HG02571 (cell line): ENCODE results near the gene SUPT4H1.
"Not testable (repeated sequence)": the region's sequence is repeated elsewhere in the genome, so short reads cannot be mapped to it uniquely, and the experiment has no call there.

Source experiments
- ATAC-seq: cut with Tn5 transposase; IDR thresholded peaks from one replicate; pipeline ENCODE4 v1.9.1; 2021; ENCODE audit warnings: mild to moderate bottlenecking, moderate library complexity; ENCODE audit not compliant: unreplicated experiment

SUPT4H1 gene

DNA sequence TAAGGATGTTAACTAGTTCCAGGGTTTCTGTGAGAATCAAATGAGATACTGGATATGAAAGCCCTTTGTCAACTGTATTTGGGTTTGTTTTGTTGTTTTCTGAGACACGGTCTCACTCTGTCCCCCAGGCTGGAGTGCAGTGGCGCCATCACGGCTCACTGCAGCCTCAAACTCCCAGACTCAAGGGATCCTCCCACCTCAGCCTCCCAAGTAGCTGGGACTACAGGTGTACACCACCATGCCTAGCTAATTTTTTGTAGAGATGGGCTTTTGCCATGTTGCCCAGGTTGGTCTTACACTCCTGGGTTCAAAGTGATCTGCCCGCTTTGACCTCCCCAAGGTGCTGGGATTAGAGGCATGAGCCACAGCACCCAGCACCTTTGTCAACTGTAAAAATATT lies 8.9 kb downstream of the SUPT4H1 start:
- ATAC-seq, result no peak

DNA sequence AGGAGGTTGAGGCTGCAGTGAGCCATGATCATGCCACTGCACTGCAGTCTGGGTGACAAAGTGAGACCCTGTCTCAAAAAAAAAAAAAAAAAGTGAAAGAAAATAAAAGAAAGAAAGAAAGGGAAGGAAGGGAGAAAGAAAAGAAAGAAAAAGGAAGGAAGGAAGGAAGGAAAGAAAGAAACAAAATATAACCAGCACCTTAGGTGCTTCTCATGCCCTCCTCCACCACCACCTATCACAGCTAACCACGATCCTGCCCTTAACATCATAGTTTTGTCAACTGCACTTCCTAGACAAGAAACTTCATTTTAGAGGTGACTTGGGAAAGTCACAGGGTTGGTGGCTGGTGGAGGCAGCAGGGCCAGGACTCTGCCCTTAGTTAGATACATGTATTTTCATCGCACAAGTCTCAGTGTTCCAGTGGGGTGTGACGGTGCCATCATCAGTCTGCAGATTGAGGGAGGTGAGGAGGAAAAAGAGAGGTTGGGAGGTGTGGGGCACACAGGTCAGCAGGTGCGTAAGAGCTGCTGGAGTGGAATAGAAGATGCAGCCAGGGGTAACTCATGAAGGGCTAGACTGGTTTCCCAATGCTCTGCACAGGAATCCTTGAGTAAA lies 10.0 kb downstream of the SUPT4H1 start:
- no peak for ATAC-seq

DNA sequence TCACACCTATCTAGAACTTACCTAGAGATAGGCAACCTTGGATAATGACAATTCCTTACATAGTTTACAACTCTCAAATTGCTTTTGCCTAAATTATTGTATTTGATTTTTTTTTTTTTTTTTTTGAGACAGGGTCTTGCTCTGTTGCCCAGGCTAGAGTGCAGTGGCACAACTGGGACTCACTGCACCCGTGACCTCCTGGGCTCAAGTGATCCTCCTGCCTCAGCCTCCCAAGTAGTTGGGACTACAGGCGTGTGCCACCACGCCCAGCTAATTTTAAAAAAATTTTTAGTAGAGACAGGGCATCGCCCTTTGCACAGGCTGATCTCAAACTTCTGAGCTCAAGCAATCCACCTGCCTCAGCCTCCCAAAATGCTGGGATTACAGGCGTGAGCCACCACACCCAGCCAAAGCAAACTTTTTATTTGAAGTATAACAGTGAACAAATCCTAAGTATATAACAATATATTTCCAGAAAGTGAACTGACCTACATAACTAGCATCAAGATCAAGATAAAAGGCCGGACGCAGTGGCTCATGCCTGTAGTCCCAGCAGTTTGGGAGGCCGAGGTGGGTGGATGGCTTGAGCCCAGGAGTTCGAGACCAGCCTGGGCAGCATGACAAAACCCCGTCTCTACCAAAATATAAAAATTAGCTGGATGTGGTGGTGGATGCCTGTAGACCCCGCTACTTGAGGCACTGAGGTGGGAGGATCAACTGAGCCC lies 10.7 kb downstream of the SUPT4H1 start:
- not testable (repeated sequence) for ATAC-seq

DNA sequence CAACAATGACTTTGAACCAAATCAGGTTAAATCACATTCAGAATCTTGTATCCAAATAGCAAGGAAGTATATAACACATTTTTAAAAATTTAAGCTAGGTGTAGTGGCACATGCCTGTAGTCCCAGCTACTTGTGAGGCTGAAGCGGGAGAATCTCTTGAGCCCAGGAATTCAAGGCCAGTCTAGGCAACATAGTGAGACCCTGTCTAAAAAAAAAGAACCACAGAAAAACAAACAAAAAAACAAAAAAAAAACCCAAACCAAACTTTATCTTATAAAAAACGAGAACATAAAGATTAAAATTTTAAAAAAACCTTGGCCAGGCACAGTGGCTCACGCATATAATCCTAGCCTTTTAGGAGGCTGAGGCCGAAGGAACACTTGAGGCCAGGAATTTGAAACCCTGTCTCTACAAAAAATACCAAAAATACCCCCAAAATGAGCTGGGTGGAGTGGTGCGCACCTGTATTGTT lies 11.6 kb downstream of the SUPT4H1 start:
- no peak for ATAC-seq

DNA sequence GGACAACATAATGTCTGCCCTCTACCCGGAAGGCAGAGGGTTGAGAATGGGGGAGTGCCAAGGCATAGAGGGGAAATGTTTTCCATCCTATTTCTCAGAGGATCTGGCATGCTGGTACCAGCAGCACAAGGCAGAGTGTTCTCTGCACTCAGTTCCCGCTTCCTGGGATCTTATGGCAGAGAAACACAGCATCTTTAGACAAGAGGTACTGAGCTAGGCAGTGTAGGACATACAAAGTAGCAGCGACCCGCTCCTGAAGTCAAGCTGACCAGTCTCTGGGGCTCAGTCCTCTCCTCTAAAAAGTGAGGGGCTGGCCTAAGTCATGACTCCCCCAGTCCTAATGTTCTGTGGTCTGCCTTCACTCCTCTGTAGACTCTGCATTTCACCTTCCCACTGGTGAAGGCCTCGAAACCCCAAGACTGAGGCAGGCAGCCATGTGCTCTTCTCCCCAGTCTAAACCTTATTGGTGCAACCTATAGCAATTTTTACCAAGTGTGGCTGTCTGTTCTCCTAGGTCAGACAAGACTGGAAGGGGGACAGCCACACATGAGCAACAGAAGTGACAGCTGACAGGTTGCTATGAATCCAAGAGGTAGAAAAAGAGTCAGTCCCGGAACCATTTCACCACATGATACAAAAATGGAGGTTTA lies 12.1 kb downstream of the SUPT4H1 start:
- ATAC-seq, result no peak

DNA sequence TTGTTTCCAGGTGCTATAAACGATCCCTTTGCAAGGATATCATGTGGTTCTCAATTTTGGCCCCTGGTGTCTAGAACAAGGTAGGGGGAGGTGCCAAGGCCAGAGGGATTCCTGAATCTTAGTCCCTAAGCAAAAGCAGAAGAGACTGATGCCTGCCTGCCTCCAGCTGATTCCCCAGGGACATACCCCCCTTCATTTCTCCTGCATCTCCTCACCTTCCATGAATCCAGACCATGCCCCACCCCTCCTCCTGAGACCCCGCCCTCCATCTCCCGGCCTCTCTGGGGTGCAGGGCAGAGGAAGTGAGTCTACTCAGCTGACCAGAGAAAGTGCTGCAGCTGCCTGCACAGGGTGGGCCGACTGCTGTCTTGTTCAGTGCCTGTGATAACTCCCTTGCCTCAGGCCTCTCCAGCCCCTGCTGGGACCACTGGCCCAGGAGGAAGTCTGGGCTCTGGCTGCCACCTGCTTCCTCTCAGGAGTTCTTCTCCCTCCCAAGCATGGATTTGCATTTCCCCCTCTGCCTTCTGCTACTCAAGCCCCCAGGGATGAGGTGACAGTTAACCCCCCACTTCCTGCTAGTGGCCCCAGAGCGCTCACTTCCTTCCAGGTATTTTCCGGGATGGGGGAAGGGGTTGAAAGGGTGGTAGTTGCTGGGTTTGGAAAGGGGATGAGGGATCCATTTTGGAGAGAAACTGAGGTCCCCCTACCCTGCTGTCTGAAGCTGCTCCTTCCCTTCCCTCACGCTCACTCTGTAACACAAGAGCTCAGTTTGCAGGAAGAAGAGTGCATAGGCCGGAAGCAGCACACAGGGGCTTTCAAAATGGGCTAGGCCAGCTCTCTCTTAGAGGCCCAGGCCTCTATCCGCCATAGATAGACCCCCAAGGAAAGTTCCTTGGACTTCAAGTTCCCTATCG lies 12.9 kb downstream of the SUPT4H1 start:
- peak; percentile 32 for ATAC-seq

DNA sequence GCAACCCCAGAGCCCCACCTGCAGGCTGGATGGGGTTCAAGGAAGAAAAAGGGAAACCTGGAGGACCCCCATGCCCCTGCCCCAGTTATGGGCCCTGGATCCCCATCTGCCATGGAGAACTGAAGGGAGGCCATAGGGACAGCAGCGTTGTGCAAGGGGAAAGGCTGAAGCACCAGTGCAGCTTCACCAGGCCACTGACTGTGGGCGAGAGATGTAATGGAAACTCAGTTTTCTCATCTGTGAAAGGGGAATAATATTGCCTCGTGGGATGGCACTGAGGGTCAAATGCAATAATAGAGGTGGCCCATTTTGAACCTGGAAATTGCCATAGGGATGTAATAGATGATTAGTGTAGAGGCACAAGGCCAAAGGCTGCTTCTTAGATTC lies 13.6 kb downstream of the SUPT4H1 start:
- ATAC-seq, result peak; percentile 1

DNA sequence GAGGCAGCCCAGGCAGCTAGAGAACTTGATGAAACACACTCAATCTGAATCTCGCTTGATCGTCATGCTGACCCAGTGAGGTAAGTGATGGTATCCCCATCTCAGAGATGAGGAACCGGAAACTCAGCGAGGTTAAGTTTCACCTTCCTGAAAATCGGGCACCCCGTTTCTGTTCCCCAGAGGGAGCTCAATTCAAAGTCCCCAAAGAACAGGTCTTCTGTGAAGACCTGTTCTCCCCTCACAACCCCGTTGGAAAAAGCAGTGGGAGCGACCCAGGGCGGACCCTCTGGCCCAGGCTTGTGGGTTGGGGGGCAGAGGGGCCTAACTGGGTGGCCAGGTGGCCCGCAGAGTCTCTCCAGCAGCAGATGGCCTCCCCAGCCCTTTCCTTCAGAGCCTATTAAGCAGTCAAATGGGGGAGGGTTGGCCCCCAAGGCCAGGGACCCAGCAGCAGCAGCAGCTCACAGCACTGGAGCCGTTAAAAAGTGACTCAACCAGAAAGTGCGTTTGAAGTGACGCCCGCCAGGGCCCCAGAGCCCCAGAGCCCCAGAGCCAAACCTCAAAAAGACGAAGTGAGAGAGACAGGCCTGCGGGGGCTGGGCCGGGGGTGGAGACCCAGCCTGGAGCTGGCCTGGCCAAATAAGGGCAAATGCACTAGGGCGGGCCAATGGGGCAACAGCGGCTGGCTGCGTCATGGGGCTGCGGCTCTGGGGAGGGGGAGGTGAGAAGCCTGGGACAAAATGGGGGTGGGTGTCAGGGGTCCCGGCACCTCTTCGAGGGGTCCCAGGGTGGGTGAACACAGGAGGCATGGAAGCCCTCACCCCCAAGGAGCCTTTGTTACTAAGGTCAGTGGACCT lies 14.2 kb downstream of the SUPT4H1 start:
- peak; percentile 58 for ATAC-seq

DNA sequence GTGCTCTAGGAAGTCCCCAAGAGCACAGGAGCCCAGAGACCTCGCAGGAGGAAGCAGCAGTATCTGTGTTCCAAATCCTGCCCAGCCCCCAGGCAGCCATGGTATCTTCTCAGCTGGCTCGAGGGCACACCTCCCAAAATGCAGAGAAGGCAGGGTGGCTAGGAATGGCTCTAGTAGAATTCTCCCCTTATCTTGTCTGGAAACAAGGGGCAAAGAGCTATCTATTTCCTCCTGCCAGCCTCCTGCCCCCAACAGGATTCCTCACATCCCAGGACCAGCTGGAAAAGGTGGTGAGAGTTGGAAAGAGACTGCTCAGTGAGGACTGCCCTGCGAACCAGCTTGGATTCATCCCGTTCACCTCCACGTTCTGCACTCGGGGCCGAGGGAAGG lies 14.8 kb downstream of the SUPT4H1 start:
- ATAC-seq, result no peak

DNA sequence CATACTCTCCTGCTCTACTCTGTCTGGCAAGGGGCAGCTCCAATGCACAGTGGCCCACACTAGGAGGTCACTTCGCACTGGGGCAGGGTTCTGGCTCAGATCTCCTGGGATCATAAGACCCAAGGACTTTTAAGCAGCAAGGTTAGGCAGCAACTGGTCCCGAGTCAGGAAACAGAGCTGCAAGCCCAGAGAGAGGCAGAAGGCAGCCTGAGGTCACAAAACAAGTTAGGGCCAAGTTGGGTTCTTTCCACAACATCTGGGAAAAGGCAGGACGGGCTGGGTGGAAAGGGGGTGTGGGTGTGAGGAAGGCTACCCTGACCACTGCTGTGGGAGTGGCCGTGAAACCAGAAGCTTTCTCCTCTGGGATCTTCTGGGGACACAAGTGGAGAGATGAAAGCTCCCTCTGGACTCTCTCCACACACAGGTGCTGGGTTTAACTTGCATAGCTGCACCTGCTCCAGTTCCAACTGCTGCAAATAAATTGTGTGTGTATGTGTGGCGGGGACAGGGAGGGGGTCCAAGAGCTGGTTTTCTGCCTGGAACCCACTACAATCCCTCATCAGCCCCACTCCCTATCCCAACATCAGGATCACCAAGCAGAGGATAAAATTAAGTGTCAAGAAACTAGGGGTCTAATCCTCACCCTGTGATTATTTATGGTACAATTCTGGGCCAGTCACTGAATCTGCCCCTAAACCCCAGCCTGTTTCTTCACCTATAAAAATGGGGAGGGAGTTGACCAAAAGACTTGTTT lies 15.4 kb downstream of the SUPT4H1 start:
- ATAC-seq, result no peak

DNA sequence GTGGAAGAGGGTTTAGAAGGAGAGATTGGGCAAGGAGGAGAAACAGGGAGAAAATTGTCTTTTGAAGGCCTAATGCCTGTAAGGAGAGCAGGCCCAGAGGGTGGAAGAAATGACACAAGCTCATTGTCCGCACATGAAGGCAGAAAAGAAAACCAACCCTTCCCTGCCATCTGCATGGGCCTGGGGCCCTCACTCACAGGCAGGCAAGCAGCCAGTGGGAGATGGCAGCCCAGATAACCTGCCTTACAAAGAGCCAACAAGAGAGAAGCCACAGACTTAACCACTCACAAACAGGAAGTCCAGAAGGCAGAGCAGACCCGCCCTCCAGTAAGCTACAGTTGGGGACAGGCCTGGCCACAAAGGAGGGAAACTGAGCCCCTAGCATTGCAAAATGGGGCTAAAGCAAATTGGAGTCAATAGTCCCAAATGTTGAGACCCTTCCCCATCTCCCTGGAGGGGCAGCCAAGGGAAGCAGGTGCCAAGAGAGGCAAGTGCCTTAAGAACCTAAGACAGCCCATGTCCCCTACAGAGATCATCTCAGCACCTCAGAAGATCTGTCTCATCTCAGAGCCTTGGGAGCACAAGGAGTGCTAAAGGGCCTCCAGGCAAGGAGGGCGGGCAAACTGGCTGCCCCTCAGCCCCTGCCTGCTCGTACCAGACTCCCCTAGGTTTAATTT lies 16.1 kb downstream of the SUPT4H1 start:
- ATAC-seq, result no peak

DNA sequence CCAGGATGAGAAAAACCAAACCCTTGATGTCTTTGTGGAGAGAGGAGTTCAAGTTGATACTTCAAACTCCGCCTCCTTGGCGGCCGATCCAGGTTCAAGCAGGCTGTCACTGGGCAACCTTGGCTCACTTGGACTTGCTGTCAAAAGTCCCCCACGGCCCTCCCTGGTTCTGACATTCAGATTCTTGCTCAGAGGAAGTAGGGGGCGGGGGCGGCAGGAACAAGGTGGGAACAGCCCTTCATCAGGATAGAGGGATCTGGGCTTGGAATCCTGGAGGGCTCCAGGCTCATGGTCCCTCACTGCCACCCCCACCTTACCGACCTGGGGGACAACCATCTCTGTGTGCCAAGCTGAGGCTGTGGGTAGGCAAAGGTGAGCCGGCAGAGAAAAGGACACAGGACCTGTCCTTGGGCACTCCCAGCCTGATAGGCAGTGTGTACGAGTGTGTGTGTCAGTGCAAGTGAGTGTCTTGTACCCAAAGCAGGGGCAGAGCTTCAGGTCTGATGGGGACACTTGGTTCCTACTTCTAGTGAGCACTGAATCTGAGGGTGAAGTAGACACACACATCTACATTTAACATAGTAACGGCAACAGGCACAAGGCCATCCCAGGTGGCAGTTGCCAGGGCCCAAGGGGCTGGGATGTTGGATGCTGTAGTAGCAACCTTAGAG lies 16.8 kb downstream of the SUPT4H1 start:
- ATAC-seq, result no peak

DNA sequence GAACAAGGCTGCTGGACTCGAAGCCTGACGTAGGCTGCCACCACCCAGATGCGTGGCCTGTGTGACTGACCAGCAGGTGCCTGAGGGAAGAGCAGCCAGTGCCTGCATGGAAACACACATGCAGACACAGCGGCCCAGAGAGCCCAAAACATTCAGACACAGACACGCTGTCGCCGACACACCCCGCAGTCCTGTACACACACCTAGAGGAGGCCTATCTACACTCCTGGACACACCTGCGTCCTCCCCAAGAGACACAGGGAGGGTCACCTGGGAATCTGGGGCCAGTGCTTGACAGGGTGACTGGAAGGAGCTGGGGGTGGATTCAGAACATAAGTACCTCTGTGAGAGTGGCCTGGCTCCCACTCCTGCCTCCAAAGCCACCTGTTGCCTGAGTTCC lies 17.3 kb downstream of the SUPT4H1 start:
- ATAC-seq, result no peak

DNA sequence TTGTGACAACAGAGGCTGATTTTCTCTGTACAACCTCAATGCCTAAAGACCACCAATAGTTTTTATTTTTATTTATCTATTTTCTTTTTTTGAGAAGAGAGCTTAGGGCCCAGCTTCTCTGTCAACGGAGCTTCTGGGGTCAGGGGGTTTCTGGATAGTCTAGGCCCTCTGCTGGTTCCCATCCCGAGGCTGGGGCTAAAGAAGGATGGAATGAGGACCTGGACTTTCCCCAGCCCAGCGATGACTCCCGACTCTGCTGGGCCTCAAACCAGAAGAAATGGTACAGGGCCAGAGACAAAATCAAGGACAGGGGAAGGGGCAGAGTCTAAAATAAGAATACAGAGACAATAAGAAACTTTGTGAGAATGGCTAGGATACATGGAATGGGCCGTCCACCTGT lies 17.7 kb downstream of the SUPT4H1 start:
- no peak for ATAC-seq

DNA sequence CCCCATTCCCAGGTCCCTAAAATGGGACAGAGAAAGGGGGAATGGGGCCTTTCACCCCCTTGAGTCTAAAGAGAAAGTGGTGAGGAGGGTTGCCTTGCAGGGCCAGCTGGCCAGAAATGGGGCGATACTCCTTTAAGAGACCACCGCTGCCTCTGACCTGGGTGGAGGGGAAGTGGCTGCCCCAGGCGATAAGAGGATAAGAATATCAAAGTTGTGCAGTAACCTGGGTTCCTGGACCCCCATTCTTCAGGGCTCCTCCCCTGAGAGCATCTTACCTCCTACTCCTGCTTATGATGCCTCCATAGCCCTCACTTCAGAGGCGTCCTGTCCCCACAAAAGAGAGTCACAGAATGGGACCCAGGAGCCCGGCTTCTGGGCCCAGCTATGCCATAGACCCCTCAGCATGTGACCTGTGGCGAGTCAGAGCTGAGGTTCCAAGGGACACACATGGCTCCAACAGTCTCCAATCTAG lies 18.2 kb downstream of the SUPT4H1 start:
- ATAC-seq, result no peak

DNA sequence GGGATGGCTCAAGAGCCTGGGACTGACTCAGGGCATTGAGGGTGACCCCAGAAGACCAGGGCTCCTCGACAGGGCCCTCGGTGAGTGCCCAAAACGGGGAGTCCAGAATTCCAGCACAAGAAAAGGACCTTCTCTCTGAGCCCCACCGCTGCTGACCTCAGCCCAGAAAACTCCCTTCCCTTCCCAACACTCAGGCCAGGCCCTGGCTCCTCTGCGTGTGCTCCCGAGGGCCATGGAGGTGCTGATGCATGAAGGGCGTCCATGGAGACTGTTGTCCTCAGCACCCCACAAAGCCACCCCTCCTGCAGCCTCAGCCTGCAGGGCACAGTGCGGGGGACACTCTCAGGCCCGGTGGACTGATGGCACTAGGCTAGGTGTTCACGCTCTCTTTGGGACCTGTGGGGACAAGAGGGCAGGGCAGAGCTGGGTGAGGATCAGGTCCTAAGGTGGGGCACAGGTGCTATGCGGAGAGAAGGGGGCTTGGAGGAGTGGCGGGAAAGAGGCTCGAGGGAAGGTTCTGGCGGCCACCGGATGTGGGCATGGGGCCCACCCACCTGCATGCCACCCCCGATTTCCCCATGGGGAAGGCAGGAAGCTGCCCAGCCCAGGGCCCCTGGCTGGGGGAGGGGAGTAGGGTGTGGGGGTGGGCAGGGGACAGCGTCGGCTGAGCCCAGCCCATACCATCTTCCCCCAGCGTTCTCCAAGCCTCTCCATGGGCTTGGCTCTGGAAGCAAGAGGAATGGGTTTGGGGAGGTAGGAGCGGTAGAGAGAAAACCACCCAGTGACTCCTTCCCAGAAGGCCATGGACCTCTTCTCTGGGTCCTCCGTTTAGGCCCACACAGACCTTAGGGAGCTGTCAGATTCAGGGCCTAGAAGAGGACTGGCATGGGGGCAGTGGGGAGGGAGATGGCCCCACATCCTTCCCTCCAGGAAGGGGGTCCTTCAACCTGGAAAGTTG lies 18.9 kb downstream of the SUPT4H1 start:
- ATAC-seq, result no peak
